Measurements from ENCODE around the gene TRAF7.

TRAF7 gene

DNA sequence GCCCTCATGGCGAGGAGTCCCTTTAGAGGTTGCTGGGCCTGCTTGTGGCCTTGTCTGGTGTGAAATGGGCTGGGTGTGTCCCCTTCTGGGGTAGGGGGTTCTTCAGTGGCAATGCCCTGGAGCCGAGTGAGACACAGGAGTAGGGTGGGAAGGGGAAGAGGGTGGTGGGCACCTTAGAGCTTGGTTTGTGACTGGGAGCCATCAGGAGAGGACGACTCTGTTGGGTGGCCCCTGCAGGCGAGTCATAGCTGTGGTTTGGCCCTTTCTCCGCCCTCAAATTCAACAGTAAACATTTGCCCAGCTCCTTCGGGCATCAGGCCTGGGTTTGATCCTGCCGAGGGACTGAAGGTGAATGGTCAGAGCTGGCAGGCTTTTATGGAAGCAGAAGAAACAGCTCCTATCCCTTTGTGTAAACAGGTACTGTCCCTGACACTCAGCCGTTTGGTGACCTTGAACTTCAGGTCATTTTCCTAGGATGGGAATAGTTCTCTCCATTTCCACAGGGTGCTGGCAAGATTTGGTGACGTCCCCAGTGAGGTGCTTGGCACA is 70.7 kb downstream of the TRAF7 start:
- no peak for DNase-seq

DNA sequence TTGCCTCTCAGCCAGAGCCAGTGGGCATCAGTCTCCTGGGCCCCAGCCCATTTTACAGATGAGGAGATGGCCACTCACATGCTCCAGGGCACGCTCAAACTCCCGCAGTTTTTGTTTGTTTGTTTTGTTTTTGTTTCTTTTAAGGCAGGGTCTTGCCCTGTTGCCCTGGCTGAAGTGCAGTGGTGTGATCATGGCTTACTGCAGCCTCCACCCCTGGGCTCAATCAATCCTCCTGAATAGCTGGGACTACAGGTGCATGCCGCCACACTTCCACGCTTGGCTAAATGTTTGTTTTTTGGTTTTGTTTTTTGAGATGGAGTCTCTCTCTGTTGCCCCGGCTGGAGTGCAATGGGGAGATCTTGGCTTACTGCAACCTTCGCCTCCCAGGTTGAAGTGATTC is 71.3 kb downstream of the TRAF7 start:
- no peak for DNase-seq

All from stimulated activated CD4-positive, alpha-beta T cell treated with anti-CD3 and anti-CD28 coated beads, Interleukin-4, amount 100 ng/mL, for 24 hours (primary cell).